Islet of Langerhans (tissue), 1 donor: ENCODE measurements around the gene ASCL1.

ENCODE experiments used
- FAIRE-seq: peaks from one replicate; lab custom pipeline; 2011; peaks lifted over from hg19 to GRCh38; lab: Jason Lieb, UNC

The ASCL1 gene

DNA sequence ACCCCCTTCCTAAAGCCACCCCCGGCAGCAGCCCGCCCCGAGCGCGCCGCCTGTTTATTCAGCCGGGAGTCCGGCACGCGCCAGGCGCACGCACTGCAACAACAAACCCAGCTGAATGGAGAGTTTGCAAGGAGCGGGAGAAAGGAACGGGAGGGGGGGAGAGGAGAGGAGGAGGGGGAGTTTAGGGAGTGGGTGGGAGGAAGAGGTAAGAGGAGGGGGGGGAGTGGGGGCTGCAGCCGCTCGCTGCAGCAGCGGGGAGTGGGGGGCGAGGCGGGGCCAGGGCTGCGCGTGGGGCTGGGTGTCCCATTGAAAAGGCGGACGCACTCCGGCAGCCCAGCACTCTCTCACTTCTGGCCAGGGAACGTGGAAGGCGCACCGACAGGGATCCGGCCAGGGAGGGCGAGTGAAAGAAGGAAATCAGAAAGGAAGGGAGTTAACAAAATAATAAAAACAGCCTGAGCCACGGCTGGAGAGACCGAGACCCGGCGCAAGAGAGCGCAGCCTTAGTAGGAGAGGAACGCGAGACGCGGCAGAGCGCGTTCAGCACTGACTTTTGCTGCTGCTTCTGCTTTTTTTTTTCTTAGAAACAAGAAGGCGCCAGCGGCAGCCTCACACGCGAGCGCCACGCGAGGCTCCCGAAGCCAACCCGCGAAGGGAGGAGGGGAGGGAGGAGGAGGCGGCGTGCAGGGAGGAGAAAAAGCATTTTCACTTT is at the start of gene ASCL1:
TSS of gene ASCL1 (plus strand) at position 336 of the 712 bp plus-strand sequence. CDS start 571 bp downstream, outside the sequence.
- FAIRE-seq, result no peak

DNA sequence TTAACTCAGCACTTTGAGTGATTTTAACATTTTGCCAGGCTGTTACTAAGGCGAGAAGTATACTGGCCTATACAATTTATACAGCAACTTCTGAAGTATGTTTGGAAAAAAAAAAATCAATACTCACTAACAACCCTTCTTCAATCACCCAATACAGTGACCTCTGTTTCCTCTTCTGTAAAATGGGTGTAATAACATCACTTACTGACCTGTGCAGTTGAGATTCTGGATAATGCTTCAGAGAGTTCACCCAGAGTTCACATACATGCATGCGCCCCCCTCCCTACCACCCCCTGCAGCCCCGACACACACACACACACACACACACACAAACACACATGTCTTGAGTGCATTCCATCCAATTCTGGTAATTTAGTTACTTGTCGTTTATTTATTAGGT is 49.6 kb upstream of the ASCL1 start:
- no peak for FAIRE-seq

DNA sequence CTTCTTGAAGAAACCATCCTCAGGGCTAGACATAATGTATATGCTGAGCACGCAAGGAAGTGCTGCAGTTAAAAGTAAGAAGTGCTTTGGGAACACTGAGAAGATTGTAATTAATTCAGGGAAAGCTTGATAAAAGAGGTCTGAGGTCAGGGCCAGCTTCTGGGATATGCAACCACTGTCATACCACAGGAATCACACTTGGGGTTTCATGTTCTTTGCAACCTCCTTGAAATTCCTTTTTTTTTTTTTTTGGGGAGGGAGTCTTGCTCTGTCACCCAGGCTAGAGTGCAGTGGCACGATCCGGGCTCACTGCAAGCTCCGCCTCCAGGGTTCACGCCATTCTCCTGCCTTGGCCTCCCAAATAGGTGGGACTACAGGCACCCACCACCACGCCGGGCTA is 47.3 kb upstream of the ASCL1 start:
- FAIRE-seq, result no peak

DNA sequence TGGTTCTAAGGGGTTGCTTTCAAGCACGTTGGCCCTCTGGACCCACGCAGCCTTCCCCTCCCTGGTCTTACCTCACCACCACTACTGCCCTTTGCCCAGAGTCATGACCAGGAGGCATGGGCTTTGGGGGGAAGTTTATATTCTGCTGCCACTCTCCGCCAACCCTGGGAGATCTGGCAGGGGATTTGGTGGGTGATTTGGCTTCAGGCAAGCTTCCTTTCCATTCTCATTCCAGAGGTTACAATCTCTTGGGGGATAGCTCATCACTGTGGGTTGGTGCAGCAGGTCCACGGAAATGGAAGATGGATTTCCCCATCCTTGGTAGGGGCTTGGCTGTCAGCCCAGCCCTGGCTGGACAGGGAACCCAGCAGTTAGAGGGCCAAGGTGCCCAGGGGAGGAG is 46.7 kb upstream of the ASCL1 start:
- FAIRE-seq, result no peak

DNA sequence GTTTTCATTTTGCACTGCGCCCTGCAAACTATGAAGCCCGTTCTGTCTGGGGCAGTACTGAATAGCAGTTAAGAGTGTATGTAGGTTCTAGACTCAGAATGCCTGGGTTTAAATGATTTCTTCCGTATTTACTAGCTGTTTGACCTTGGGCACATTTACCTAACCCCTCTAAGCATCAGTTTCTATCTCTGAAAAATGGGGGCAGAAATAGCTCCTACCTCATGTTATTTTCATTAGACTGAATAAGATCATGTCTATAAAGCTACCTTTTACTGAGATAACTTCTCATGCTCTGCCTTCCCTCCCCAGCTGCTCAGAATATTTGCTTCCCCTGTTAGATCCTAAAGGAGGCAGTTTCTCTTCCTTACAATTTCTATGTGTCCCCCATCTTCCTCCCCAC is 46.2 kb upstream of the ASCL1 start:
- FAIRE-seq, result no peak

DNA sequence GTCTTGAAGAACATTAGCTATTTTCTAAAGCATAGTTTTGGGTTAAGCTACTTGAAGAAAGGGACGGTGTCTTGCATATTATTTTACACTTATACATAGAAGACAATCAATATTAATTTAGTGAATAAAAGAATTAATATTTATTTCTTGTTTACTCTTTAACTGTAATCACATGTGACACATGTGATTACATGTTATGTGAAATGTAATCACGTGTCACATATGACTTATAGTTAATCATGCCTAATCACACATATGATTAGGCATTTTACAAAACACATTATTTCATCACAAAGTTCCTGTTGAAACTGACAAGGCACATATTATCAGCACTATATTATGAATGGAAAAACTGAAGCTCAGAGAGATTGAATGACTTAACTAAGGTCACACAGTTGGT is 45.2 kb upstream of the ASCL1 start:
- no peak for FAIRE-seq

DNA sequence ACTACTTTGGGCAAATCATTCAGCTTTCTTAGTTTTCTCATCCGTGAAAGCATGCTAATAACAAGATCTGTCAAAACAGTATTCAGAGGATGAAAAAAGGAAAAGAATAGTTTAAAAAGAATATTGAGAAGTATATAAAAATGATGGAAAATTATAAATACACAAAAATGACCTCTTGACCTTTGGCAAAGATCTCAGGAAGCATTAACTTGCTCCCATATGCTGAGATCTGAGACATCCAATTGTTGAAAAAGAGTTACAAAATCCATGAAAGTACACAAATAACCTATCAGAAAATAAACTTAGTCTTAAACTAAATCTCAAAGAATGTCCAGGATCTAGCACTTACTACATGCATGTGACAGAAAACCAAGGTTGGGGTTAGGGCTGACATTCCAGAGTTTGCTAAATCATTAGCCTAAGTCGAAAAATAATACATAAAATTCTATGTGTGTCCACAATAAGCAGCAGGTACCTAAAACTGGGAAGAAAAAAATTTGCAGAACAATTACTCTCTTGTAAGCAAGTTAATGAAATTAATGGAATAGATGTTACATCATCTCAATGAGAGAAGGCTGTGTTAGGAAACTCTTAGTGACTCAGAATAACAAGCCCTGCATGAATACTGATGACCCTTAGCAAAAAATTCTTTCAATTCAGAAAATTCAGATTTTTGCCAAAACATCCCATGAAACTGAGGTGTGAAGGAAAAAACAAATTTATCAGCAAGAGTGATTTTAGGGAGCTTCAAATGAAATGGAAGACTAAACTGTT is 43.8 kb upstream of the ASCL1 start:
- peak; percentile 17 for FAIRE-seq

DNA sequence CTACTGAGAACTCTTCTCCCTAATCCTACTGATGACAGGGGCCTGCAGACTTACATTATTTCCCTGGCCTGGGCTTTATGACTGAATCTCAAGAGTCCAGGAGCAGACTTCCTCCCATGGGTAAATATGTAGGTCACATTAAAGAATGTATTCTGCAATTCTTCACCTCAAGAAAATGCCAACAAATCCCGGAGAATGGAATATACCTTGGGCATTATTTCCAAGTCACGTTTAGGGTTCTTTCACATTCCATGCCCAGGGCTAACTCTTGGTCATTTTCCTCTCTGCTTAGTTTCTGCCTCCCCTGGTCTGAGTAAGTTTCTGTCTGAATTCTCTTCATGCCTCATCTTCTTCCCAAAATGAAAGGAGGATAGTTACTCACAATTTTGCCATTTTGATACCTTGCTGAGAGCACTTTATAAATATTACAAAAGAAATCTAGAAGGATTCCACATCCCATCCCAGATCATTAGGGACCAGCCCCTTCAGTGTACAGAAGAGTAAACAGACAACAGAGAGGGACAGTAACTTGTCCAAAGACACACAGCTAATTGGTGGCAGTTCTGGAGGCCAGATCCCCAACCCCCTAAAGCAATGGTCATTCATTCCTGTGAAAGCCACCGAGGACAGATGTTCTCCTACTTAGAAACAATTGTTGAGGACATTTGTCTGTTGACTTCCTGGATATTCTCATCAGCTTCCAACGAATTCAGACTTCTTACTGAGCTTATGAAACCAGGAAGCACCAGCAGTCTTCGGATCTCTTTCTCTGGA is 41.0 kb upstream of the ASCL1 start:
- no peak for FAIRE-seq

DNA sequence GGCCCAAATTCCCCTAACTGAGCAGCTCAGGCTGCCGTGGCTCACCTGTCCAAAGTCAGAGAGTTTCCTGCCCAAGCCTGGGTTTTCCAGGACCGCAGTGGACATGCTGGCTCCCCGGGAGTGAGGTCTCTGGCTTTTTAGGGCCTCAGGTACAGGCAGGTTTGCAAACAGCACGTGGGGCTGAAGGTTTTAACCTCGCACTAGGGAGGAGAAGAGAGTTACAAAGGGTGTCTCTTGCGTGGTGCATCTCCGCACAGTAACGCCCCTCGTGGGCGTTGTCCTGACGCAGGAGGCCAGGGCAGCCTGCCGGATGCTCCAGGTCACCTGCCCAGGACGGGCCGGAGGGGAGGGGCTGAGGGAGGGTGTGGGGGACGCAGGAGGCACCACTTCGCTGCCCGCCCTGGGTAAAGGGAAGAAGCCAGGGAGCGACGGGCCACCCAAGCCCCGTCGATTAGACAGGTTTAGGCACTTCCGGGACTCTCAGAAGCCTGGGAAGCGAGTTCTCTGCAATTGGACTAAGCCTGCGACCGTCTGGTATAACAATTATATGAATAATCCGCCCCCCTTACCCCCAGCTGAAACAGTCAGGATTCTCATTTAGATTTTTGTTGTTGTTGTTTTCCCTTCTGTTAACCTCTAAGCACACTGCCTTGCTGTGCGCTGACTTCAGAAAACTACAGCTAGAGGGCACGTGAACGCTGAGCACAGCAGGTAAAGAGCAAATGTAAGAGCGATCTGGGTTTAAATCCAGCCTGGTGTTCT is 40.3 kb upstream of the ASCL1 start, which contains the start of gene PAH:
TSS of gene PAH (minus strand) at position 219 of the 762 bp plus-strand sequence. CDS start at position 105, 114 bp downstream.
- no peak for FAIRE-seq

DNA sequence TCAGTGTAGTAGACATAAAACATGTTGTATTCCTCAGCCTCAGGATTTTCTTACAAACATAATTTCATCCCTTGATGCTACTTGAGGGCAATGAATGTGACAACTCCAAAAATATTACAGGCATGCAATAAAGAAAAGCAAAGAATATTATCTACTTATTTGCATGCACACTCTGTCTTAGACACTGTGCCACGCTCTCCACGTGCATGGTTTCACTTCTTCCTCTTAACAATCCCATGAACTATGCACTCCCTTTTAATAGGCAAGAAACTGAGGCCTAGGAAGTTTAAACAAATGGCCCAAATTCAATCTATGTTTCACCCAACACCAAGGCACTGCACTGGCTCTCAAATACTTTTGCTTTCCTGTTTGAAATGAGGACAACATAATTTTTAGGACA is 38.6 kb upstream of the ASCL1 start:
- no peak for FAIRE-seq

DNA sequence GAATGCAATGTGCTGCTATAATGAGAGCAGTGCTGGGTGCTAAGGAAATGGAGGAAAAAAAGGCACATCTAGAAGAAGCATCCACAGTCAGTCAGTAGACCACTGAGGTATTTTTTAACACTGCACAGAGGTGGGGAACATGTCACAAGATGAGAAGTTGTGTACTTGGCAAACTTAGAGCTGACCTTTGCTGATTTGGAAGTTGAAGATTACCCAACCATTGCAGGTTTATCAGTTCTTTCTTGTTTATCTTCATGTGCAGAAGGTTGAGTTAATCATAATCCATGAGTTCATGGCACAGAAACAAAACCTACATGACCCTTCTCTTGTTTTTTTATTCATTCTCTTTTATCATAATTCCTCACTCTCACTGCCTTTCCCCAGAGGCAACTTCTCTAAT is 37.2 kb upstream of the ASCL1 start:
- no peak for FAIRE-seq

DNA sequence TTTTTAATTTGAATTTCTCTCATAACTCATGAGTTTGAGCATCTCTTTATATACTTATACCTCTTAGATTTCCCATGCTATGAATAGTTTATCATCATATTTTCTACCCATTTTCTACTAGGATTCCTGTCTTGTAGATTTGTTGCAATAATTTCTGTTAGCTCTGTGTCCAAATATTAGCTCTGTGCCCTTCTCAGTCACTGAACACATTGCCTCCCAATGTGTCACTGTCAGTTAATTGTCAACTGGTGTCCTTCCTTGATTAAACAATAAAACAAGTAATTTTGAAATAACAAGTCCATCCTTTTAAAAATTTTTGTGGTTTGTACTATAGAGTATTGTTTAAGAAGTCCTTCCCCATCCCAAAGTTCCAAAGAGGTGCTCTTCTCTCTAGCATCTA is 36.2 kb upstream of the ASCL1 start:
- no peak for FAIRE-seq

DNA sequence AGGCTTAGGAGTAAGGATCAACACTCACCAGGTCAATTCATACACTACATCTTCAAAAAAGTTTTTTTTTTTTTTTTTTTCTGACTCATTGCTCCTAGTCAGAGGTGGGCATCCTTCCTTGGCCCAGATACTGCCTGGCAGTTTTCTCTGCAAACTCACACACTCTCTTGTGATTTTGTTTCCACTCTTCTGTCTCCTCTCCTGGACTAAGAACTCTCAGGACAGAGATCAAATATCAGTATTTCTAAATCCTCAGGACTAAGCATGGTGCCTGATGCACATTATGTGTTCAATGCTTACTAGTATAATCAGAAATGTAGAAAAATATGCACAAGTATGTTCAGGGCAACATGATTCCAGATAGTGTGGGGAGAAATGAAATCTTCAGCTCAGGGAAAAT is 30.3 kb upstream of the ASCL1 start:
- no peak for FAIRE-seq

DNA sequence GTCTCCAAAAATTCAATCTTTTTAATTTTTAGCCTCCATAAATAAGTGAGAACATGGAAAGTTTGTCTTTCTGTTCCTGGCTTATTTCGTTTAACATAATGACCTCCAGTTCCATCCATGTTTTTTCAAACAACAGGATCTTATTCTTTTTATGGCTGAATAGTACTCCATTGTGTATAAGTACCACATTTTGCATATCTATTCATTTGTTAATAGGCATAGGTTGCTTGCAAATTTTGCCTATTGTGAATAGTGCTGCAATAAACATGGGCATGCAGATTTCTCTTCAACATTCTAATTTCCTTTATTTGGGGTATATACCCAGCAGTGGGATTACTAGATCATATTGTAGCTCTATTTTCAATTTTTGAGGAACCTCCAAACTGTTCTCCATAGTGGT is 24.3 kb upstream of the ASCL1 start:
- no peak for FAIRE-seq

DNA sequence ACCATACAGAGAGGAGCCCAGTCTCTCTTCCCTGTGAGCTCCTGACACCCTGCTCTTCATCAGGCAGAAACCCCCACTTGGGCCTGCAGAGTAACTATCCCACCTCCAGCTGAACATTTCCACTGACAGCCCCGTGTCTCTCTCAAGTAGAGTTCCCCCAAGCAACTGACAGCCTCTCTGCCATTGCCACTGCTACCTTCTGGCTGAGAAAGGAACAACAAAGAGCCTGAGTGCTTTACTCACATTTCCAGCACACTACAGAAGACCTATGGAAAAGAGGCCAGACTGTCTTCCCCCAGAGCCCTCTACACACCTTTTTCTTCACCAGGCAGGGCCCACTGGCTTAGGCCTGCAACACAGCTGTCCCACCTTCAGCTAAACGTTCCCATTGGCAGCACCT is 18.4 kb upstream of the ASCL1 start:
- FAIRE-seq, result no peak

DNA sequence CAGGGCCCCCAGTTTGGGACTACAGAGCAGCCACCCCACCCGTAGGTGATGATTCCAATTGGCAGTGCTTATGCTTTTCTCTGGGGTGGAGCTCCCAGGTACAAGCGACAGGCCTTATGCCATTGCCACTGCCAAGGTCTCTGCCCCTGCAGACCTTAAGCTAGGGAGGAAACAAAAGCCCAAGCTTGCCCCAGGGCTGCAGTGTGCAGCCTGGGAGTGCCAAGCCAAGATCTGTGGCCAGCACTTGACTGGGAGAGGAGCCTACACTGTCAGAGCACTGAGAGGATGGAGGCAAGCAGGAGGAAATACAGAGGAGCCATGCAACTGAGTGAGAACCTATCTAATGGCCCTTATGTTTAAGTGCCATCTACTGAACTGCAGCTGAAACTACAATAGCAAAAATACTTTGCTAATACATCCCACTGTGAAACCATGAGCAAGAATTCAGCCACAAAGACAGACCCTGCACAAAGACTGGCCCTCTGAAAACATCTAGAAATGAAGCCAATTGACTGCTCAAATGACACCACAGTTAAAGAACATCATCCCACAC is 17.7 kb upstream of the ASCL1 start:
- no peak for FAIRE-seq

DNA sequence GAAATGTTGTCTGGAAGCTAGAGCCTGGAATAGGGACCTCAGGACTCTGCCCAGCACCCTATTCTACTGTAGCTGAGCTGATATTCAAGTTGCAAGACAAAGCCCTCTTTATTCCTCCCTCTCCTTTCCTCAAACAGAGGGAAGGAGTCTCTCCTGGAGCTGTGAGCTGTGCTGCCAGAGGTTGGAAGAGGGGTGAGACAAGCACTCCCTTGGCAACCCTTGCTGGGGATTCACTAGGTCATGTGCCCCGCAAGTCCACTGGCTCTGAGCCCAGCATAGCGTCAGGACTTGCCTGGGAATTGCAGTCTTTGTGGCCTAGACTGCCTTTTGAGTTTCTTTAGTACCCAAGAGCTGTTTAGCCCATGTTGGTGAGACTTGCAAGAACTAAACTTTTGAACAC is 11.4 kb upstream of the ASCL1 start:
- no peak for FAIRE-seq

DNA sequence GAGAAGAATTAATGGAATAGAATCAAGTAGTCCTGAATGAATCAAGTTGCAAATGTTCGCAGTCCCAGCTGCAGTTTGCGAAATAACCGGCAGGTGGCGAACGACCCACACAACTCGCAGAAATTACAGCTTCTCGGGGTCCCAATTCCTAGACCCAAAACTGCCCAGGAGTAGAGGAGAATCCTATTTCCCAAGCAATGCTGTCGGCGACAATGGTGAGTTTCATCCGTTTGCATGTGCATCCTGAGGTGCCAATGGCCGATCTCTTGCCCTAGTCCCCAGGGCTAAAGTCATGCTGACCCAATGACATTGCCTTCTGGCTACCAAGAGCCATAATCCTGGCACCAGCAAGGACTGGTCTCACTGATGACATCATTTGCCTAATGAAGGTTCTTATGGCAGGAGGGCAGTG is 8.5 kb upstream of the ASCL1 start:
- peak; percentile 84 for FAIRE-seq

DNA sequence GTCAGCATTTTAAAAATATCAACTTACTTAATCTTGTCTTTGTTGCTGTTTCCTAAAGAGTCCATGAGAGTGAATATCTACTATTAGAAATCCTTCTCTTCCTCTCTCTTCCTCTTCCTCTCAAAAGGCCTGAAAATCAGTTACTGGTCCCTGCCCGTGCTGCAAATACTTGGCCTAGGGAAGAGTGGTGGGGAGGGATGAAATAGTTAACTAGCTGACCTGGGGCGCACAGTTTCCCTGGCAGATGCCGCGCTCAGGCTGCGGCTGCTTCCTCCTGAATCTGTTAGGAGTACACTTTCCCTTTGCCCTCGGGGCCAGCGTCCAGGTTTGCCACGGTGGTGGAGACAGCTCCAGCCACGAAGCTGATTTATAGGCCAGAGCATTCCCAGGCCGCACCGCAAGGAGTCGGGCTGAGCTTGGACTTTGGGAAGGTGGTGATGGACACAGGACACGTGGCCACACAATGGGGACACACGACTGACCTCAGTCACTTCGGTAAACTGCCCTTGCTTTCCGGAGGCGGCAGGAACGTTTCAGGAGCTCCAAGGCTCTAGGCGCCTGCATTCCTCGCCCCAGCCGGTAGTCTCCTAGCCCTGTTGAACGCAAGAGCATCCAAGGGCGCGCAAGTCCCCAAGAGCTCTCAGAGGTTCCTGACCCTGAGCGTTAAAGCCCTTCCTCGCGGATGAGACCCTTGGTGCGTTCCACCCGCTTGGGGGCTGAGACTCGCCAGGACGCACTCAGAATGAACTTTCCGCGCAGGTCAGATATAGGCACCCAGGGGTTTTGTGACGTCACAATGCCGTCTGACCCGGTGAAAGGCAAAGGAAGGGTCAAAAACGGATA is 7.1 kb upstream of the ASCL1 start:
- FAIRE-seq, result peak; percentile 93

DNA sequence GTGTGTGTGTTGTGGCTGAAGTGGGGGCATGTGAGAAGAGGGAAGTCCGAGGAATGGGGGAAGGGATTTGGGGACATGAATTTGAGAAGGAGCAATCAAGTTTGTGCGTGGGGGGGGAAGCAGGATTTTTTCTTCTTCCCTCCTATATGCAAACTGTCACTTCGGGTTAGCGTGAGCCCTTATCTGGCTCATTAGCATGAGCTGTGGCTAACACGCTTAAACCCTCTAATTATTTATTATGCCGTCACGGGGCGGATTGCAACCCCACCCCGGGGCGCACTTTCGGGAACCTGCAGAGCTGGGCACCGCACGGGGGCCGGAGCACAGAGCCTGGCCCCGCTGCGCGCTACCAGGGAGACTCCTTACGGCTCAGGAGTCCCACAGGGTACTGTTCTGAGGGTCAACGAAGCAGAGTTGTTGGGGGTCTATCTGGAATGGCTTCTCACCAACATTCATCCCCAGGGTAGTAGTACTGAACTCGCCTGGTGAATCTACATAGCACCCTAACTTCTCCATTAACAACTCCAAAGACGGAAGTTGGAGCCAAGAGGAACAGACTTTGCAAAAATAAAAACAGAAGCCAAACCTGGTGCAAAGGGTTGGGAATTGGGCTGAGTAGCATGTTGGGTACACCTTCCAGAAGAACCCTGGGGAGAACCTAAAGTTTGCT is 6.4 kb upstream of the ASCL1 start:
- FAIRE-seq, result no peak
